Astrocyte of the spinal cord (primary cell): ENCODE measurements around the gene ABI2.

ENCODE experiments used
- DNase-seq: peaks from one replicate; pipeline ENCODE4 v3.0.0; 2011; ENCODE audit warnings: low read depth, low spot score
- H3K4me3 ChIP-seq: 2 replicates; pipeline ENCODE4 v1.5.1; 2011; ENCODE audit warnings: low read depth, mild to moderate bottlenecking, low read length, moderate library complexity
- in situ Hi-C: cut with HindIII; loops from 2 replicates; pipeline ENCODE4 v1.10.0; 2017; ENCODE audit warnings: low sequenced_read_pairs
- TF ChIP-seq, protein P1 (sequence below): IDR thresholded peaks from 2 replicates; pipeline ENCODE4 v1.5.1; 2012; ENCODE audit warnings: low read depth, mild to moderate bottlenecking, low read length, inconsistent platforms

The ABI2 gene

DNA sequence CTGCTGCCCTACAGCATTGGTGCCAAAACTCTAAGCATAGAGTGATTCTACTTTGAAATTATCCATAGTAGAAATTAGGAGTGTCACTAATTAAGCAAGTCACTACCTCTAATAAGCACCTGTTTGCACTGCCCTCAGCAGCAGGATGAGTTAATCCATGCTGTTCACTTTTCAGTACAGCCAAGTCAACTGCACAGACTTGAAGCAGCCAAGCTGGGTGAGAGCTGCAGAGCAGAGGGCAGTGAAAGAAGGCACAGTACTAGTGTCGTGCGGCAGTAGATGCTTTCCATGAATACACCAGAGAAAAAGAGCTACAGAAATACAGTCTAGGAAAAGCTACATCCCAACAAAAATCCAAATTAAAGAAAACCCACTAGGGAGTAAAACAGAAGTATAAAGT lies 108.3 kb downstream of the ABI2 start:
- TF ChIP-seq, protein P1, sequence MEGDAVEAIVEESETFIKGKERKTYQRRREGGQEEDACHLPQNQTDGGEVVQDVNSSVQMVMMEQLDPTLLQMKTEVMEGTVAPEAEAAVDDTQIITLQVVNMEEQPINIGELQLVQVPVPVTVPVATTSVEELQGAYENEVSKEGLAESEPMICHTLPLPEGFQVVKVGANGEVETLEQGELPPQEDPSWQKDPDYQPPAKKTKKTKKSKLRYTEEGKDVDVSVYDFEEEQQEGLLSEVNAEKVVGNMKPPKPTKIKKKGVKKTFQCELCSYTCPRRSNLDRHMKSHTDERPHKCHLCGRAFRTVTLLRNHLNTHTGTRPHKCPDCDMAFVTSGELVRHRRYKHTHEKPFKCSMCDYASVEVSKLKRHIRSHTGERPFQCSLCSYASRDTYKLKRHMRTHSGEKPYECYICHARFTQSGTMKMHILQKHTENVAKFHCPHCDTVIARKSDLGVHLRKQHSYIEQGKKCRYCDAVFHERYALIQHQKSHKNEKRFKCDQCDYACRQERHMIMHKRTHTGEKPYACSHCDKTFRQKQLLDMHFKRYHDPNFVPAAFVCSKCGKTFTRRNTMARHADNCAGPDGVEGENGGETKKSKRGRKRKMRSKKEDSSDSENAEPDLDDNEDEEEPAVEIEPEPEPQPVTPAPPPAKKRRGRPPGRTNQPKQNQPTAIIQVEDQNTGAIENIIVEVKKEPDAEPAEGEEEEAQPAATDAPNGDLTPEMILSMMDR = no peak
- no peak overlapping the region for H3K4me3 ChIP-seq
- in situ Hi-C loops = no loop called here
- no peak for DNase-seq

DNA sequence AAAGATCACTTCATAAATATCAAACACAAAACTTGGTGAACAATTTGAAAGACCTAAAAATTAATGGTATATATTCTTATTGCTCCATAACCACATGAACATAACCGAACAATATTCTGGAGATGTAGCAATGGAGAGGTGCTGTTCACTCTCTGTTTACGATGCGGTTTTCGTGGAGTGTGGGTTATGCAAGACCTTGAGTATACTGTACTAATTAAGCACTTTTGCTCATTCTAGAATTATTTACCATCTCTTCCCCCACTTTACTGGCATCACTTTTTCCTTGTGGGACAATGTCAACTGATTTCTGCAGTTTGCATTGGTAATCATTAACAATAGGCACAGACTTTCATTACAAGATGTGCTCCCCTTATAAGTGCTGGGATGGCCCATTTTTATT lies 109.3 kb downstream of the ABI2 start:
- in situ Hi-C loops = no loop called here
- H3K4me3 ChIP-seq = no peak overlapping the region
- TF ChIP-seq, protein P1 = no peak
- DNase-seq = no peak

DNA sequence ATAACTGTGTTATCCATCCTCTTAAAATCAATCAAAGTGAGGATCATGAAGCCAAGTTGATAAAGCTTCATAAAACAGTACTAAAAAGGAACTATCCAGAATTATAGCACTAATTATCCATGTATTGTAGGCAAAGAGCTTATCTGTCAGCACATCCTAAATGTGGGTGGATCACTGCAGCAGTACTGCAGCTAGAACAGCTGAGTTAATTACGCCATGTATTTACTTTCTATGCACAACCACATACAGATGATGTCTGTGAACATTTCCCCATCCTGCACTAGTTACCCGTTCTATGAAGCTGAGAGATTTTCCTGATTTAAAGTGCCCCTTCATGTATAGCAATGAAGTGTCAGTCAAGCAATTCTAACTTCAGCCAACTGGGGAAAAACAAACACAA lies 110.3 kb downstream of the ABI2 start:
- in situ Hi-C loops = no loop called here
- no peak overlapping the region for H3K4me3 ChIP-seq
- no peak for DNase-seq
- TF ChIP-seq, protein P1 = no peak

DNA sequence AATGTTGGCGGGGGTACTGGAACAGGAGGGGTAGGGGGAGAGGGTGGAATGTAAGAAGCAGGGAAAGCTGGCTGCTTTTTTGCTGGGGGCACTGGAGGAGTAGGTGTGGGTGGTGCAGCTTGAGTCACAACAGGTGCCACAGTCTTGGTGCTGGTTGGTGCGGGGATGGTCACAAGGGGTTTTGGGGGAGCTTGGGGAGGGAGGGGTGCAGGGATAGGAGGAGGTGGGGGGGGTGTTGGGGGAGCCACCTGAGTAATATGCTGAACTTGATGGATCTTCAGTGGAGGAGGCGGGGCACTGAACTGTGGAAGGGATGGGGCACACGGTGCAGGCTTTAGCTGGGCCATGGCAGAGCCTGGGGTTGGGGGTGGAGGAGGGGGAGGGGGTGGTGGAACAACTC lies 112.5 kb downstream of the ABI2 start:
- TF ChIP-seq, protein P1 = no peak
- H3K4me3 ChIP-seq = no peak overlapping the region
- no peak for DNase-seq
- in situ Hi-C loops = no loop called here

DNA sequence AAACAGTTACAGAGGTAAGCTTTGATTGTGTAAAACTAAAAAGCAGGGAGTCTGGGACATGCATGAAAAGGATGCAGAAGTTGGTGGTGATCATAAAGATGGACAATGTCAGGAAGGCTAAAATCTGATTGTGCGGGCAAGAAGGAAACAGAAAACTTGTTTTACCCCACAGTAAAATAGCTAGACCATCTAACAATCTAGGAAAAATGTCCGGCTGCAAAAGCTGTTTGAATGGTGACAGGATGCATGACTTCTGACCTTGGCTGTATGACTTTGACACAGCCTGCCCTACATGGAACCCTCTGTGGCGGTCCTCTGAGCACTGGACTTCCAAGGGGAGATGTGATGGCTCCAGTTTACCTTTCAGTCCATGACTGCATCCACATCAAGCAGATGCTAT lies 113.3 kb downstream of the ABI2 start:
- no peak for DNase-seq
- in situ Hi-C loops = no loop called here
- H3K4me3 ChIP-seq = no peak overlapping the region
- TF ChIP-seq, protein P1 = no peak

DNA sequence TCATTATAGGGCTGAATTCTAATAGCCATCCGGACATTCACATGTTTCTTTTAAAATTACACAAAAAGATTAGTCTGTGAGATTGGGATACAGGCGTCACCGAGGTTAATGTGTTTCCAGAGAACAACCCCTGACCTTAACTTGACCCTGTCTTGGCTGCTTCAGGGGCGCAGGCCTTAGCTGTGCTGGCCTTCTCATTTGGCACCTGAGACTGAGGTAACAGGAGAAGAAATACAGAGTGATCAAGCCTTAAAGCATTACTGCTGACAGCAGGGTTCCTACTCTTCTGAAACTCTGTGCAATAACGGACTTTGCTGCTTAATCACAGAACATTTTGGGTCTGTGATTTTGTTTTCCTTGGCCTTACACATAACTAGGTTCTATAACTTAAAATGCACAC lies 114.3 kb downstream of the ABI2 start:
- TF ChIP-seq, protein P1 = no peak
- H3K4me3 ChIP-seq = no peak overlapping the region
- in situ Hi-C loops = no loop called here
- DNase-seq = no peak

DNA sequence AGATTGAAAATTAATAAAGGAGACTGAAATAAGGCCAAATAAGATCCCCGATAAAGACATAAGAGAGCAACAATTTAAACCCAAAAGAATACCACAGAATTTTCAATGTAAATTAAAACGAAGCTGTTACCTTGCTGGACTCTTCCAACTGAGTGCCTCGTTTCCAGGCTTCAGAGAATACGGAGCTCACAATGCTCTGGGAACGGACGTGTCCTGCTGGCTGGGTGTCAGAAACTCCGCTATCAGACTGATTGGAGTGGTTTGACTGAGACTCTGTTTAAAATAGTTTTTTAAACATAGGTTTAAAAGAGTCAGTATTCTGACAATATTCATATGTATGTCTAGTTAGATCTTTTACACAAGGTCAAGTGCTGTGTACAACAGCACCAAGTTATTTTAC lies 116.5 kb downstream of the ABI2 start:
- H3K4me3 ChIP-seq = no peak overlapping the region
- in situ Hi-C loops = no loop called here
- no peak for DNase-seq
- TF ChIP-seq, protein P1 = no peak
